ENCODE results near the gene TNFRSF1B.
A peak's percentile ranks its signal among the peaks of the same experiment; 100 is the strongest.

TNFRSF1B gene

DNA sequence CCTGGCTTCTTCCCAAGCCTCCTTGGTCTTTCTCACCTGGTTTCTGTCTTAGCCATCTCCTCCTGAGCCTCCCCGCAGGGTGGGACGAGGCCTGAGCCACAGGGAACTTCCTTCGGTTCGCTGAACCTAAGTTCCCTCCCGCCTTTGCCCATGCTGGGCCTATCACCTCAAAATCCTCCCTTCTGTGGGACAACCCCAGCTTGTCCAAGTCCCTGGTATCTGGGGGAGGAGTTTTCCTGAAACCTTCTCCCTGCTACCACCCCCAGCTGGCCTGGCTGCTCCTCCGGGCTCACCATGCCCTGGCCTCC lies 35.4 kb downstream of the TNFRSF1B start:
- Histone ChIP-seq H3K9ac (ENCODE audit: low read depth, low read length, poor library complexity) (no peak overlapping the region), H2BK5ac (ENCODE audit: low read length) (no peak overlapping the region), H3K14ac (ENCODE audit: low read length) (no peak overlapping the region), H3K9me3 (replicated peaks in 1 of 2; ENCODE audit: control insufficient read depth in 2 of 2, insufficient read depth in 1 of 2, low read depth in 1 of 2, low read length in 2 of 2) (no peaks in the 10 kb centered on the region), H3K27me3 (ENCODE audit: control insufficient read depth in 3 of 3, insufficient read depth in 3 of 3, low read depth in 1 of 3, low read length in 3 of 3) (no peaks in the 10 kb centered on the region), H3K18ac (ENCODE audit: low read length) (no peak overlapping the region), H3K4ac (ENCODE audit: low read length) (no peak overlapping the region), H3K4me1 (ENCODE audit: control insufficient read depth in 2 of 2, insufficient read depth in 1 of 2, low read depth in 1 of 2, low read length in 2 of 2) (peaks cover 13 to 19% of the 10 kb centered on the region in 2 donors), H2BK15ac (ENCODE audit: low read length) (no peak overlapping the region), H3K23ac (ENCODE audit: low read depth, low read length, poor library complexity) (no peak overlapping the region), H2AFZ (ENCODE audit: low read length) (no peak overlapping the region), H3K4me3 (ENCODE audit: low read length in 2 of 2) (no peak overlapping the region), H3K4me2 (ENCODE audit: insufficient read depth, low read length, poor library complexity, severe bottlenecking) (no peak overlapping the region), H3K36me3 (replicated peaks in 1 of 2; ENCODE audit: control insufficient read depth in 2 of 2, insufficient read depth in 2 of 2, low read length in 2 of 2) (no peaks in the 10 kb centered on the region), H3K27ac (replicated peaks; ENCODE audit: low read length) (no peak overlapping the region), H4K91ac (ENCODE audit: low read depth, low read length, poor library complexity) (no peak overlapping the region), H3K79me1 (ENCODE audit: low read depth, low read length) (no peaks in the 10 kb centered on the region), H2BK12ac (ENCODE audit: low read length) (no peak overlapping the region), H2BK120ac (ENCODE audit: low read depth, low read length) (no peak overlapping the region), H4K8ac (ENCODE audit: low read depth, low read length) (no peak overlapping the region), H2AK5ac (ENCODE audit: low read depth, low read length) (no peak overlapping the region)
- WGBS, 2 donors (ENCODE audit: extremely low coverage in 2 of 2, insufficient read length in 2 of 2, insufficient replicate concordance in 1 of 2): no CpG with 5 or more reads among the region's 6 CpGs
- DNase-seq (ENCODE audit: low spot score): no peak

DNA sequence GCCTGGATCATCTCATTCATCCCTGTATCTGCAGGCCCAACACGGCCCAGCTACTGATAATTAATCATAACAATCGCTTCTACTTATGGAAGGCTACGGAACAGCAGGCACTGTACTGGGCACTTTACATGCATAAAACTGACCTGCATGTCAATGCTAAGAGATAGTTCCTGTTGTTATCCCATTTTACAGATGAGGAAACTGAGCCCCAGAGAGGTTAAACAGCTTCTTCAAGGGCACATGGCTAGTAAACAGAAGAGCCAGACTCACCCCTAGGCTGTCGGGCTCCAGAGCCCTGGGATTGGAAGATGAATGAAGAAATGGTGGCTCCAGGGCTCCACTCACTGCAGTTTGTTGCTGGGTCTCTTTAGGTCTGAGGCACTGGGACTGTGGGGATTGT lies 35.8 kb downstream of the TNFRSF1B start:
- Histone ChIP-seq H3K4me3 (ENCODE audit: low read length in 2 of 2) (no peak overlapping the region), H3K4ac (ENCODE audit: low read length) (no peak overlapping the region), H2BK5ac (ENCODE audit: low read length) (no peak overlapping the region), H2AFZ (ENCODE audit: low read length) (no peak overlapping the region), H3K27ac (replicated peaks; ENCODE audit: low read length) (no peak overlapping the region), H2BK120ac (ENCODE audit: low read depth, low read length) (no peak overlapping the region), H3K36me3 (replicated peaks in 1 of 2; ENCODE audit: control insufficient read depth in 2 of 2, insufficient read depth in 2 of 2, low read length in 2 of 2) (no peaks in the 10 kb centered on the region), H2BK12ac (ENCODE audit: low read length) (no peak overlapping the region), H2AK5ac (ENCODE audit: low read depth, low read length) (no peak overlapping the region), H4K8ac (ENCODE audit: low read depth, low read length) (no peak overlapping the region), H3K23ac (ENCODE audit: low read depth, low read length, poor library complexity) (no peak overlapping the region), H2BK15ac (ENCODE audit: low read length) (no peak overlapping the region), H3K27me3 (ENCODE audit: control insufficient read depth in 3 of 3, insufficient read depth in 3 of 3, low read depth in 1 of 3, low read length in 3 of 3) (no peaks in the 10 kb centered on the region), H3K18ac (ENCODE audit: low read length) (no peak overlapping the region), H4K91ac (ENCODE audit: low read depth, low read length, poor library complexity) (no peak overlapping the region), H3K9ac (ENCODE audit: low read depth, low read length, poor library complexity) (no peak overlapping the region), H3K4me1 (ENCODE audit: control insufficient read depth in 2 of 2, insufficient read depth in 1 of 2, low read depth in 1 of 2, low read length in 2 of 2) (peaks cover 13 to 19% of the 10 kb centered on the region in 2 donors), H3K14ac (ENCODE audit: low read length) (no peak overlapping the region), H3K79me1 (ENCODE audit: low read depth, low read length) (no peaks in the 10 kb centered on the region), H3K9me3 (replicated peaks in 1 of 2; ENCODE audit: control insufficient read depth in 2 of 2, insufficient read depth in 1 of 2, low read depth in 1 of 2, low read length in 2 of 2) (no peaks in the 10 kb centered on the region), H3K4me2 (ENCODE audit: insufficient read depth, low read length, poor library complexity, severe bottlenecking) (no peak overlapping the region)
- no CpG with 5 or more reads among the region's 4 CpGs for WGBS, 2 donors (ENCODE audit: extremely low coverage in 2 of 2, insufficient read length in 2 of 2, insufficient replicate concordance in 1 of 2)
- no peak for DNase-seq (ENCODE audit: low spot score)

DNA sequence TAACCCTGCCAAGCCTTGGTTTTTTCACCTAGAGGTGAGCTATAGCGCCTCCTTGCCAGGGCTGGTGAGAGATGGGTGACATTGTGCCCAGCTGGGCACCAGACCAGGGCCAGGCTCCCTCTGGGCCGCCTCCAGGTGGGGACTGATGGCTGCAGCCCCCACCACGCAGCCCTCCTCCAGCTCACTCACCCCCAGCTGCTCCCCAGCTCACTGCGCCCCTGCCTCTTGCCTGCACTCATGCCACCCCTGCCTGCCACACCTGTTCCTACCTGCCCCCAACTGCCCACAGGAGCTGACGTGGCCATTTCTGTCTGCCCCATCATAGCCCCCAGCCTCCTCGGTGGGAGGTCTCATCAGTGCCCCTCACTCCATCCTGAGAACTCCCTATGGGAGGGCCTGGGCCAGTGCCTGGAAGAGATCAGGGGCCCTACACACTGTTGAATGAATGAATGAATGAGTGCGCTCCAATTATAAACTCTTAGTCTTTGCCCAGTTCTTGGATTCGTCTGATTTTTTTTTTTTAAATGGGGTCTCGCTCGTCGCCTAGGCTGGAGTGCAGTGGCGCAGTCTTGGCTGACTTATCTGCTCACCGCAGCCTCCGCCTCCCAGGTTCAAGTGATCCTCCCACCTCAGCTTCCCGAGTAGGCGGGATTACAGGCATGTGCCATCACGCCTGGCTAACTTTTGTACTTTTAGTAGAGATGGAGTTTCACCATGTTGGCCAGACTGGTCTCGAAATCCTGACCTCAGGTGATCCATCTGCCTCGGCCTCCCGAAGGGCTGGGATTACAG lies 36.6 kb downstream of the TNFRSF1B start:
- Histone ChIP-seq H3K27ac (replicated peaks; ENCODE audit: low read length) (no peak overlapping the region), H3K4ac (ENCODE audit: low read length) (no peak overlapping the region), H2BK12ac (ENCODE audit: low read length) (no peak overlapping the region), H3K4me3 (ENCODE audit: low read length in 2 of 2) (no peak overlapping the region), H3K27me3 (ENCODE audit: control insufficient read depth in 3 of 3, insufficient read depth in 3 of 3, low read depth in 1 of 3, low read length in 3 of 3) (no peaks in the 10 kb centered on the region), H2BK120ac (ENCODE audit: low read depth, low read length) (peak overlapping the region; percentile 72), H3K9ac (ENCODE audit: low read depth, low read length, poor library complexity) (peak overlapping the region; percentile 5), H3K18ac (ENCODE audit: low read length) (peak overlapping the region; percentile 36), H3K9me3 (replicated peaks in 1 of 2; ENCODE audit: control insufficient read depth in 2 of 2, insufficient read depth in 1 of 2, low read depth in 1 of 2, low read length in 2 of 2) (no peaks in the 10 kb centered on the region), H3K23ac (ENCODE audit: low read depth, low read length, poor library complexity) (peak overlapping the region; percentile 31), H3K36me3 (replicated peaks in 1 of 2; ENCODE audit: control insufficient read depth in 2 of 2, insufficient read depth in 2 of 2, low read length in 2 of 2) (no peaks in the 10 kb centered on the region), H4K91ac (ENCODE audit: low read depth, low read length, poor library complexity) (no peak overlapping the region), H3K14ac (ENCODE audit: low read length) (peak overlapping the region; percentile 91), H3K4me2 (ENCODE audit: insufficient read depth, low read length, poor library complexity, severe bottlenecking) (no peak overlapping the region), H2BK5ac (ENCODE audit: low read length) (peak overlapping the region; percentile 35), H2BK15ac (ENCODE audit: low read length) (peak overlapping the region; percentile 35), H2AK5ac (ENCODE audit: low read depth, low read length) (peak overlapping the region; percentile 91), H4K8ac (ENCODE audit: low read depth, low read length) (no peak overlapping the region), H3K4me1 (ENCODE audit: control insufficient read depth in 2 of 2, insufficient read depth in 1 of 2, low read depth in 1 of 2, low read length in 2 of 2) (peaks cover 14 to 25% of the 10 kb centered on the region in 2 donors), H2AFZ (ENCODE audit: low read length) (no peak overlapping the region), H3K79me1 (ENCODE audit: low read depth, low read length) (no peaks in the 10 kb centered on the region)
- DNase-seq (ENCODE audit: low spot score): no peak
- no CpG with 5 or more reads among the region's 20 CpGs for WGBS, 2 donors (ENCODE audit: extremely low coverage in 2 of 2, insufficient read length in 2 of 2, insufficient replicate concordance in 1 of 2)

DNA sequence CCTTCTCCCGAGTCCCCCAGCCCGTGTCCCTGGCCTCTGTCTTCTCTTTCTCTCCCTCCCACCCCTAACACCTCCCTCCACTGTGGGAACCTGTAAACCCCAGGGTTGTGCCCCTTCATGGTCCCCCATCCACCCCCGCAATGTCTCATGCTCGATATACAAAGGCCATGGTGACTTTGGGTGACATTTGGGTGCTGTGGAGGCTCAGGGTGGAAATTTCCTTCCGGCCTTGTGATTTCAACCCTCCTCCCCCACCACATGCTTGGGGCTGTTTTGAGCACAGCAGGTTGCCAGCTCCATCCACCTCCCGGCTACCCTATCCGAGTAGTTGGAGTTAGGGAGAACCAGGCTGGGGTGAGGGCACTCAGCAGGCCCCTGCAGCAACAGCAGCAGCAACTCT lies 37.3 kb downstream of the TNFRSF1B start:
- Histone ChIP-seq H3K4ac (ENCODE audit: low read length) (no peak overlapping the region), H3K4me3 (ENCODE audit: low read length in 2 of 2) (no peak overlapping the region), H2AK5ac (ENCODE audit: low read depth, low read length) (no peak overlapping the region), H3K9ac (ENCODE audit: low read depth, low read length, poor library complexity) (no peak overlapping the region), H3K9me3 (replicated peaks in 1 of 2; ENCODE audit: control insufficient read depth in 2 of 2, insufficient read depth in 1 of 2, low read depth in 1 of 2, low read length in 2 of 2) (no peaks in the 10 kb centered on the region), H2BK5ac (ENCODE audit: low read length) (peak overlapping the region; percentile 35), H3K79me1 (ENCODE audit: low read depth, low read length) (no peaks in the 10 kb centered on the region), H3K27ac (replicated peaks; ENCODE audit: low read length) (no peak overlapping the region), H4K91ac (ENCODE audit: low read depth, low read length, poor library complexity) (no peak overlapping the region), H2BK12ac (ENCODE audit: low read length) (no peak overlapping the region), H2AFZ (ENCODE audit: low read length) (no peak overlapping the region), H3K27me3 (ENCODE audit: control insufficient read depth in 3 of 3, insufficient read depth in 3 of 3, low read depth in 1 of 3, low read length in 3 of 3) (no peaks in the 10 kb centered on the region), H3K23ac (ENCODE audit: low read depth, low read length, poor library complexity) (no peak overlapping the region), H4K8ac (ENCODE audit: low read depth, low read length) (no peak overlapping the region), H2BK15ac (ENCODE audit: low read length) (no peak overlapping the region), H2BK120ac (ENCODE audit: low read depth, low read length) (no peak overlapping the region), H3K4me1 (ENCODE audit: control insufficient read depth in 2 of 2, insufficient read depth in 1 of 2, low read depth in 1 of 2, low read length in 2 of 2) (peaks cover 15 to 23% of the 10 kb centered on the region in 2 donors), H3K14ac (ENCODE audit: low read length) (no peak overlapping the region), H3K36me3 (replicated peaks in 1 of 2; ENCODE audit: control insufficient read depth in 2 of 2, insufficient read depth in 2 of 2, low read length in 2 of 2) (no peaks in the 10 kb centered on the region), H3K4me2 (ENCODE audit: insufficient read depth, low read length, poor library complexity, severe bottlenecking) (no peak overlapping the region), H3K18ac (ENCODE audit: low read length) (peak overlapping the region; percentile 81)
- no peak for DNase-seq (ENCODE audit: low spot score)
- WGBS, 2 donors (ENCODE audit: extremely low coverage in 2 of 2, insufficient read length in 2 of 2, insufficient replicate concordance in 1 of 2): no CpG with 5 or more reads among the region's 7 CpGs

All from neuronal stem cell (in vitro differentiated cells).